OCI-LY1 (cell line): Measurements from ENCODE around the gene ANO6.

Experiments used
- EZH2 ChIP-seq: fragments of 200-600 bp; sonication (generic), shearing (Covaris generic); IDR thresholded peaks from 2 replicates; pipeline ENCODE4 v1.8.0; 2017; ENCODE audit warnings: borderline replicate concordance, mixed run types, mild to moderate bottlenecking, antibody characterized with exemption, low read length, moderate library complexity, mixed read lengths
- TF ChIP-seq, protein P1 (sequence below): fragments of 200-600 bp; sonication (generic), shearing (Covaris generic); IDR thresholded peaks from 2 replicates; pipeline ENCODE4 v1.5.1; 2017; ENCODE audit warnings: mild to moderate bottlenecking, antibody characterized with exemption, low read length, moderate library complexity, mixed read lengths

- TF ChIP-seq, protein P1, sequence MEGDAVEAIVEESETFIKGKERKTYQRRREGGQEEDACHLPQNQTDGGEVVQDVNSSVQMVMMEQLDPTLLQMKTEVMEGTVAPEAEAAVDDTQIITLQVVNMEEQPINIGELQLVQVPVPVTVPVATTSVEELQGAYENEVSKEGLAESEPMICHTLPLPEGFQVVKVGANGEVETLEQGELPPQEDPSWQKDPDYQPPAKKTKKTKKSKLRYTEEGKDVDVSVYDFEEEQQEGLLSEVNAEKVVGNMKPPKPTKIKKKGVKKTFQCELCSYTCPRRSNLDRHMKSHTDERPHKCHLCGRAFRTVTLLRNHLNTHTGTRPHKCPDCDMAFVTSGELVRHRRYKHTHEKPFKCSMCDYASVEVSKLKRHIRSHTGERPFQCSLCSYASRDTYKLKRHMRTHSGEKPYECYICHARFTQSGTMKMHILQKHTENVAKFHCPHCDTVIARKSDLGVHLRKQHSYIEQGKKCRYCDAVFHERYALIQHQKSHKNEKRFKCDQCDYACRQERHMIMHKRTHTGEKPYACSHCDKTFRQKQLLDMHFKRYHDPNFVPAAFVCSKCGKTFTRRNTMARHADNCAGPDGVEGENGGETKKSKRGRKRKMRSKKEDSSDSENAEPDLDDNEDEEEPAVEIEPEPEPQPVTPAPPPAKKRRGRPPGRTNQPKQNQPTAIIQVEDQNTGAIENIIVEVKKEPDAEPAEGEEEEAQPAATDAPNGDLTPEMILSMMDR: no peak
- TF ChIP-seq EZH2: no peak
These were observed 66.5 kb downstream of the ANO6 start for GRCh38 chr12:45282411-45282810.
